Mesenchymal stem cell (in vitro differentiated cells and primary cell): ENCODE results near the gene GATA1.

Experiments used
- DNase-seq: peaks from one replicate; pipeline ENCODE4 v3.0.0-alpha.2; 2013
- H2AFZ ChIP-seq: one replicate; pipeline ENCODE4 v1.6.1; 2013; ENCODE audit warnings: low read depth, mild to moderate bottlenecking, control low read depth, inconsistent platforms, low read length, moderate library complexity
- H2AK5ac ChIP-seq: 2 replicates; pipeline ENCODE4 v1.6.1; 2013; ENCODE audit warnings: low read length, moderate library complexity, mild to moderate bottlenecking, inconsistent platforms; ENCODE audit not compliant: severe bottlenecking
- H2BK120ac ChIP-seq: one replicate; pipeline ENCODE4 v1.6.1; 2013; ENCODE audit warnings: low read depth, mild to moderate bottlenecking, inconsistent platforms, low read length, moderate library complexity
- H2BK12ac ChIP-seq, 2 experiments: one replicate each; pipeline ENCODE4 v1.6.1; 2013; ENCODE audit warnings: inconsistent platforms in 2 of 2, low read length in 2 of 2, mild to moderate bottlenecking in 2 of 2, moderate library complexity in 2 of 2, control low read depth in 1 of 2
- H2BK15ac ChIP-seq: one replicate; pipeline ENCODE4 v1.6.1; 2013; ENCODE audit warnings: mild to moderate bottlenecking, low read depth, inconsistent platforms; ENCODE audit not compliant: poor library complexity, severe bottlenecking
- H2BK5ac ChIP-seq: 2 replicates; pipeline ENCODE4 v1.6.1; 2013; ENCODE audit warnings: low read depth, mild to moderate bottlenecking, low read length, control low read depth, inconsistent platforms; ENCODE audit not compliant: poor library complexity, severe bottlenecking
- H3K14ac ChIP-seq, 2 experiments: one replicate each; pipeline ENCODE4 v1.6.1; 2013; ENCODE audit warnings: inconsistent platforms in 2 of 2, low read length in 2 of 2, control low read depth in 1 of 2, mild to moderate bottlenecking in 1 of 2, moderate library complexity in 1 of 2
- H3K18ac ChIP-seq, 2 experiments: one replicate each; pipeline ENCODE4 v1.6.1; 2013; ENCODE audit warnings: inconsistent platforms in 2 of 2, low read length in 2 of 2, control low read depth in 1 of 2, low read depth in 1 of 2, mild to moderate bottlenecking in 1 of 2
- H3K23ac ChIP-seq, 2 experiments: one replicate each; pipeline ENCODE4 v1.6.1; 2013; ENCODE audit warnings: inconsistent platforms in 2 of 2, low read length in 2 of 2, mild to moderate bottlenecking in 2 of 2, moderate library complexity in 2 of 2, control low read depth in 1 of 2
- H3K27ac ChIP-seq: 2 replicates; pipeline ENCODE4 v1.5.1; 2013; ENCODE audit warnings: mild to moderate bottlenecking, moderate library complexity, low read length, control low read depth, inconsistent platforms; ENCODE audit not compliant: poor library complexity, severe bottlenecking
- H3K27me3 ChIP-seq, 2 experiments: 2 replicates each; pipeline versions ENCODE4 v1.6.1 to v1.7.0; 2013; ENCODE audit warnings: low read length in 2 of 2, mild to moderate bottlenecking in 2 of 2, moderate library complexity in 2 of 2, control low read depth in 1 of 2, inconsistent platforms in 1 of 2; ENCODE audit not compliant: control insufficient read depth in 1 of 2, insufficient read depth in 1 of 2
- H3K36me3 ChIP-seq, 2 experiments: 2 replicates each; pipeline versions ENCODE4 v1.6.1 to v1.7.0; 2013; ENCODE audit warnings: low read length in 2 of 2, control low read depth in 1 of 2, inconsistent platforms in 1 of 2, low read depth in 1 of 2, mild to moderate bottlenecking in 1 of 2; ENCODE audit not compliant: insufficient read depth in 2 of 2, control insufficient read depth in 1 of 2
- H3K4ac ChIP-seq, 2 experiments: one replicate each; pipeline ENCODE4 v1.6.1; 2013; ENCODE audit warnings: inconsistent platforms in 2 of 2, low read length in 2 of 2, mild to moderate bottlenecking in 2 of 2, moderate library complexity in 2 of 2, control low read depth in 1 of 2, low read depth in 1 of 2
- H3K4me1 ChIP-seq: 2 replicates; pipeline ENCODE4 v1.6.1; 2013; ENCODE audit warnings: low read depth, low read length, control low read depth; ENCODE audit not compliant: control insufficient read depth, insufficient read depth
- H3K4me2 ChIP-seq: 2 replicates; pipeline ENCODE4 v1.6.1; 2013; ENCODE audit warnings: low read length, mild to moderate bottlenecking, inconsistent platforms; ENCODE audit not compliant: poor library complexity, severe bottlenecking
- H3K4me3 ChIP-seq, 2 experiments: 2 replicates each; pipeline versions ENCODE4 v1.5.1 to v1.7.0; 2013; ENCODE audit warnings: low read length in 2 of 2, mild to moderate bottlenecking in 2 of 2, control low read depth in 1 of 2, low read depth in 1 of 2; ENCODE audit not compliant: insufficient read depth in 1 of 2
- H3K79me1 ChIP-seq: replicated peaks from 2 replicates; pipeline ENCODE4 v1.6.1; 2013; ENCODE audit warnings: mild to moderate bottlenecking, control low read depth, low read length, inconsistent platforms; ENCODE audit not compliant: poor library complexity, severe bottlenecking
- H3K9ac ChIP-seq: 2 replicates; pipeline ENCODE4 v1.7.0; 2013; ENCODE audit warnings: mild to moderate bottlenecking, low read length, moderate library complexity
- H3K9me3 ChIP-seq: 2 replicates; pipeline ENCODE4 v1.7.0; 2013; ENCODE audit warnings: mild to moderate bottlenecking, low read length; ENCODE audit not compliant: control insufficient read depth
- H4K8ac ChIP-seq: one replicate; pipeline ENCODE4 v1.6.1; 2013; ENCODE audit warnings: inconsistent platforms, mild to moderate bottlenecking, low read length, moderate library complexity
- H4K91ac ChIP-seq: one replicate; pipeline ENCODE4 v1.6.1; 2013; ENCODE audit warnings: mild to moderate bottlenecking, low read length, inconsistent platforms
- WGBS: methylation state at CpG from one replicate; pipeline ENCODE4 v1.1.7; 2013; ENCODE audit warnings: mixed read lengths; 5-methylcytosine and 5-hydroxymethylcytosine counted together

The GATA1 gene

DNA sequence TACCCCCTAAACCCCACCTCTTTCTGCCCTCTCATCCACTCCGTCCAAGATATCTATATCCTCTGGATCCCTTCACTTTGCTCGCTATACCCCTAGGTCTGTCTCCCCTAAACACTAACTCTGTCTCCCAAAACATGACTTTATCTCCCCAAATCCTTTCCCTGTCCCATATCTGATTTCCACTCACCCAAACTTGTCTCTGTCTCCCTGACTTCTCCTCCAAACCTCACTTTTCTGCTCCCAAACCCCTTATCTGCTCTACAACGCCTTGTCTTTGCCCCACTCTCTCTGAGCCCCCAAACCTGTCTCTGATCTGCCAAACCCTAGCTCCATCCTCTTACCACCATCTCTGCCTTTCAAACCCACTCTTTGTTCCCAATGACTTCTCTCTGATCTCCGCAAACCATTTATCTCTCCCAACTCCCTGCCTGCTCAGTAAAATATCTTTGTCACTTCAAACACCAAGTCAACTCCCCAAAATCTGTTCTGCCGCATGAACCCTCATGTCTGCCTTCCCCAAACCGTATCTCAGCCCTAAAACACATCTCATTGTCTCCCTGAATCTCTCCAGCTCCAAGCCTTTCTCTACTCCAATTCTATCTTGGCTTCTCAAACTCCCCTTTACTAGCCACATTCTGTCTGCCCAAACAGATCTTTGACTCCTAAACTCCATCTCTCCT, 575 bp downstream of the GATA1 start:
- Histone ChIP-seq H3K36me3 (no peaks in the 10 kb centered on the region), H3K4me1 (no peaks in the 10 kb centered on the region), H3K4me3 (no peak overlapping the region), H3K18ac (no peak overlapping the region), H3K27ac (no peak overlapping the region), H3K4me2 (no peak overlapping the region), H2BK12ac (no peak overlapping the region), H3K23ac (no peak overlapping the region), H2AK5ac (no peak overlapping the region), H4K91ac (no peak overlapping the region), H3K4ac (no peak overlapping the region), H3K27me3 (peaks cover 8 to 67% of the 10 kb centered on the region in 2 experiments), H2BK15ac (no peak overlapping the region), H2BK120ac (no peak overlapping the region), H2BK5ac (no peak overlapping the region), H3K79me1 (no peaks in the 10 kb centered on the region), H3K9me3 (no peaks in the 10 kb centered on the region), H3K14ac (no peak overlapping the region), H4K8ac (no peak overlapping the region), H2AFZ (no peak overlapping the region), H3K9ac (no peak overlapping the region)
- WGBS, result 74% methylated on average over 6 of the region's 6 CpGs
- DNase-seq, result no peak

DNA sequence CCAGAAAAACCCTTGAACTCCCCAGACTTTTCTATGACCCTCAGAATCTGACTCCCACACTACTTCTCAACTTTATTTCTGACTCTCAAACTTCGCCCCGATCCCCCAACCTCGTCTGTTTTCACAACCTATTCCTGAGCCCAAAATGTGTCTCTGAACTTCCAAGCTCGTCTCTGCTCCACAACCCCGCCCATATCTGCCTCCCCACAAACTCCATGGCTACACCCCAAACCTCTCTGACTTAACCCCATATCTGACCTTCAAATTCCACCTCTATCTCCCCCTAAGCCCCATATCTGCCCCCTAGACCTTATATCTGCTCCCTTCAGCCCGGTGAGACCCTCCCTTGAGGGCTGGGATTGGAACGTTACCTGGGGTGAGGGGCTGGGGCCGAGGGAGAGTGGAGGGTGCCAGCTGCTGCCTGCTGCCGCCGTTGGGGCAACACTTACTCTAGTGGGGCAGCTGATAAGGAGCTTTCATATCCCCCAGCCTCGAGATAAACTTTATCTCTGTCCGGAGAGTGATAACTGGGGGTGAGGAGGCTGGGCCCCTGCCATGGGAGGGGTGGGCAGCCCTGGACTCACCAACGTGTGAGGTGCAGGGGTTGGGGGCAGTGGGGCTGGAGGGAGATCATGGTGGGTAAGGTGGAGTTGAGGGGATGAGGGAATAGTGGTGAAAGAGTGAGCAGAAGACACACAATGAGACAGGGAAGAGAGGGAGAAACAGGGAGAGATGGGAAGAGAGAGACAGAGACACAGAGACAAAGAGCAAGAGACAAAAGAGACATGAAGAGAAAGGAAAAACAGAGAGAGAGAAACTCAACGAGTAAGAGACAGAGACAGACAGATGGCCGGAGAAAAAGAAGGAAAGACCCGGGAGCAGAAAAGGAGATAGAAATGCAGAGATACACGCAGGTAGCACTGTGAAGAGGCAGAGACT, 1.4 kb downstream of the GATA1 start:
- Histone ChIP-seq H2BK15ac (no peak overlapping the region), H3K4me3 (no peak overlapping the region), H4K91ac (no peak overlapping the region), H3K14ac (no peak overlapping the region), H3K27ac (no peak overlapping the region), H3K4me1 (no peaks in the 10 kb centered on the region), H3K79me1 (no peaks in the 10 kb centered on the region), H3K4ac (no peak overlapping the region), H2BK12ac (no peak overlapping the region), H4K8ac (no peak overlapping the region), H3K27me3 (peaks cover 8 to 71% of the 10 kb centered on the region in 2 experiments), H2BK120ac (no peak overlapping the region), H3K18ac (no peak overlapping the region), H2AK5ac (no peak overlapping the region), H3K9me3 (no peaks in the 10 kb centered on the region), H2AFZ (no peak overlapping the region), H3K4me2 (no peak overlapping the region), H2BK5ac (no peak overlapping the region), H3K23ac (no peak overlapping the region), H3K36me3 (no peaks in the 10 kb centered on the region), H3K9ac (no peak overlapping the region)
- DNase-seq, result no peak
- 76% methylated on average over 17 of the region's 17 CpGs for WGBS

DNA sequence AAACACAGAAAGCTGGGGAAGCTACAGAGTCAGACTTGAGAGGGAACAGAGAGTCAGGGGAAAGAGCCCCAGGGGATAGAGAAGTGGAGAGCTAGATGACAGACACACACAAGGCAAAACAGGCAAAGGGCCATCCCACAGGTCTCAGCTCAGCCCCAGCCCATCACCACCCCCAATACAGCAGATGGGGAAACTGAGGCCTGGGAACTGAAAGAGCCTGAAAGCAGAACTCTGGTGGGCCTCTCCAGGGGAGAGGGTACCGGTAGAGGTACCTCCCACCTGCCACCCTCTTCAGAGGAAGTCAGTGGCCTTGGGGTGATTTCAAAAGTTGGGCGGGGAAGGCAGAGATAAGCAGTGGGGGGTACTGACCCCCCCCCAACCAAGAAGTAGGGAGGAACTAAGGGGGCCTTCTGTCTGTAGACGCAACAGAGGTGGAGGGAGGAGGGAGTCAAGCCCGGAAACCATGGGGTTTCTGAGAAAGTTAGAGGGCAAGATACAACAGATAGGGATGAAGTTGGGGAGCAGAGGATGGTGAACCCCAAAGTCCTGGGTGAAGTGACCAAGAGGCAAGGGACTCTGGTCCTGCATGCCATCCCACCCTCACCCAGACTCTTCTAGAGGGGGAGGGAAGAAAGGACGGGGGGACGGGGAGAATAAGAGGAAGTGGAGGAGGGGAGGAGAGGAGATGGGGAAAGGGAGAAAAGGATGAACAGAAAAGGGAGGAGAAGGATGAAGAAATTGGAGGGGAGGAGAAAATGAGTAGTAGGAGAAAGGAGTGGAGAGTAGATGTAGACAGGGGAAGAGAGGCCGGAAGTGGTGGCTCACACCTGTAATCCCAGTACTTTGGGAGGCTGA, 3.2 kb downstream of the GATA1 start:
- Histone ChIP-seq H3K9ac (no peak overlapping the region), H3K23ac (no peak overlapping the region), H2BK12ac (no peak overlapping the region), H2BK5ac (no peak overlapping the region), H4K8ac (no peak overlapping the region), H3K18ac (no peak overlapping the region), H3K27me3 (peaks cover 8 to 75% of the 10 kb centered on the region in 2 experiments), H4K91ac (no peak overlapping the region), H3K14ac (no peak overlapping the region), H3K4me2 (no peak overlapping the region), H3K79me1 (no peaks in the 10 kb centered on the region), H2AK5ac (no peak overlapping the region), H3K4ac (no peak overlapping the region), H3K4me3 (no peak overlapping the region), H2BK120ac (no peak overlapping the region), H2BK15ac (no peak overlapping the region), H3K9me3 (no peaks in the 10 kb centered on the region), H3K36me3 (no peaks in the 10 kb centered on the region), H3K27ac (no peak overlapping the region), H3K4me1 (peaks cover 1% of the 10 kb centered on the region), H2AFZ (no peak overlapping the region)
- 74% methylated on average over 5 of the region's 7 CpGs for WGBS
- DNase-seq, result no peak
